MM.1S (cell line): ENCODE data around the gene DMAC2.

Experiments
- DNase-seq: peaks from one replicate; pipeline ENCODE4 v3.0.0-alpha.2; 2015
- H2AFZ ChIP-seq: fragments of 300-600 bp; sonication (generic); 2 replicates; pipeline ENCODE4 v1.6.0; 2016; ENCODE audit warnings: antibody characterized with exemption, low read length
- H3F3A ChIP-seq: fragments of 300-600 bp; sonication (generic); 2 replicates; pipeline ENCODE4 v1.6.1; 2016; ENCODE audit warnings: mild to moderate bottlenecking, antibody characterized with exemption, low read length, moderate library complexity, mixed read lengths; ENCODE audit not compliant: insufficient read depth
- H3K27ac ChIP-seq: fragments of 300-600 bp; sonication (generic); 2 replicates; pipeline ENCODE4 v1.5.1; 2016; ENCODE audit warnings: mild to moderate bottlenecking, low read length
- H3K27me3 ChIP-seq: fragments of 300-600 bp; sonication (generic); replicated peaks from 2 replicates; pipeline ENCODE4 v1.6.0; 2016; ENCODE audit warnings: low read length; ENCODE audit not compliant: insufficient read depth
- H3K36me3 ChIP-seq: fragments of 300-600 bp; sonication (generic); replicated peaks from 2 replicates; pipeline ENCODE4 v1.6.1; 2016; ENCODE audit warnings: mild to moderate bottlenecking, low read length, mixed read lengths; ENCODE audit not compliant: insufficient read depth
- H3K4me1 ChIP-seq: fragments of 300-600 bp; sonication (generic); 2 replicates; pipeline ENCODE4 v1.6.1; 2016; ENCODE audit warnings: low read length, mixed read lengths
- H3K4me2 ChIP-seq: fragments of 300-600 bp; sonication (generic); 2 replicates; pipeline ENCODE4 v1.6.0; 2016; ENCODE audit warnings: low read depth, low read length
- H3K4me3 ChIP-seq: fragments of 300-600 bp; sonication (generic); 2 replicates; pipeline ENCODE4 v1.5.1; 2016; ENCODE audit warnings: low read length, mixed read lengths
- H3K79me2 ChIP-seq: fragments of 300-600 bp; sonication (generic); 2 replicates; pipeline ENCODE4 v1.6.1; 2016; ENCODE audit warnings: mixed run types, low read length, mixed read lengths
- H3K9ac ChIP-seq: fragments of 300-600 bp; sonication (generic); 2 replicates; pipeline ENCODE4 v1.6.1; 2016; ENCODE audit warnings: low read length, mixed read lengths
- H3K9me2 ChIP-seq: fragments of 300-600 bp; sonication (generic); replicated peaks from 2 replicates; pipeline ENCODE4 v1.6.1; 2016; ENCODE audit warnings: mild to moderate bottlenecking, low read length, mixed read lengths; ENCODE audit not compliant: insufficient read depth
- H3K9me3 ChIP-seq: fragments of 300-600 bp; sonication (generic); replicated peaks from 2 replicates; pipeline ENCODE4 v1.6.1; 2016; ENCODE audit warnings: mild to moderate bottlenecking, low read length, mixed read lengths; ENCODE audit not compliant: insufficient read depth
- H4K20me1 ChIP-seq: fragments of 300-600 bp; sonication (generic); 2 replicates; pipeline ENCODE4 v1.6.1; 2016; ENCODE audit warnings: mild to moderate bottlenecking, low read length, moderate library complexity, mixed read lengths; ENCODE audit not compliant: insufficient read depth
- CTCF ChIP-seq: fragments of 300-600 bp; sonication (generic); IDR thresholded peaks from 2 replicates; pipeline ENCODE4 v1.5.1; 2016; ENCODE audit warnings: antibody characterized with exemption, low read length, mixed read lengths
- EZH2 ChIP-seq: fragments of 300-600 bp; sonication (generic); optimal IDR thresholded peaks from 2 replicates; pipeline ENCODE3; 2017; ENCODE audit warnings: low read depth, mild to moderate bottlenecking, antibody characterized with exemption, low read length, mixed read lengths
- EZH2phosphoT487 ChIP-seq: fragments of 300-600 bp; sonication (generic); IDR thresholded peaks from 2 replicates; pipeline ENCODE4 v1.6.1; 2018; ENCODE audit warnings: antibody characterized with exemption, low read length

The DMAC2 gene

GRCh38 chr19:41416194-41416674, 23.5 kb downstream of the DMAC2 start:
- no peaks in the 10 kb centered on the region for H3K4me1 ChIP-seq
- H2AFZ ChIP-seq, result no peak overlapping the region
- no peaks in the 10 kb centered on the region for H3K9me3 ChIP-seq
- no peaks in the 10 kb centered on the region for H3K79me2 ChIP-seq
- DNase-seq, result no peak
- no peak for TF ChIP-seq CTCF
- TF ChIP-seq EZH2, result no peak
- TF ChIP-seq EZH2phosphoT487, result no peak
- no peak overlapping the region for H3K27ac ChIP-seq
- no peak overlapping the region for H3K4me3 ChIP-seq
- H3K9ac ChIP-seq, result no peak overlapping the region
- H3K36me3 ChIP-seq, result no peaks in the 10 kb centered on the region
- H3K27me3 ChIP-seq, result no peaks in the 10 kb centered on the region
- H4K20me1 ChIP-seq, result no peaks in the 10 kb centered on the region
- H3K9me2 ChIP-seq, result no peaks in the 10 kb centered on the region
- no peak overlapping the region for H3K4me2 ChIP-seq
- no peaks in the 10 kb centered on the region for H3F3A ChIP-seq

- peaks cover 4% of the 10 kb centered on the region for H3K4me1 ChIP-seq
- no peak overlapping the region for H3K4me3 ChIP-seq
- H3K27me3 ChIP-seq, result no peaks in the 10 kb centered on the region
- no peak for DNase-seq
- no peak overlapping the region for H3K27ac ChIP-seq
- TF ChIP-seq CTCF (no peak), EZH2phosphoT487 (no peak), EZH2 (no peak)
- H3K9me3 ChIP-seq, result no peaks in the 10 kb centered on the region
- H3K9me2 ChIP-seq, result no peaks in the 10 kb centered on the region
- H4K20me1 ChIP-seq, result no peaks in the 10 kb centered on the region
- H3K79me2 ChIP-seq, result no peaks in the 10 kb centered on the region
- no peaks in the 10 kb centered on the region for H3F3A ChIP-seq
- H2AFZ ChIP-seq, result no peak overlapping the region
- no peak overlapping the region for H3K9ac ChIP-seq
- H3K36me3 ChIP-seq, result no peaks in the 10 kb centered on the region
- no peak overlapping the region for H3K4me2 ChIP-seq
Measured at GRCh38 chr19:41415154-41415571, 24.5 kb downstream of the DMAC2 start.

- Histone ChIP-seq H3K9me3 (no peaks in the 10 kb centered on the region), H2AFZ (no peak overlapping the region), H3F3A (no peaks in the 10 kb centered on the region), H3K9ac (no peak overlapping the region), H3K27ac (no peak overlapping the region), H3K4me3 (no peak overlapping the region), H4K20me1 (no peaks in the 10 kb centered on the region), H3K4me1 (peaks cover 10% of the 10 kb centered on the region), H3K79me2 (no peaks in the 10 kb centered on the region), H3K4me2 (no peak overlapping the region), H3K27me3 (no peaks in the 10 kb centered on the region), H3K9me2 (no peaks in the 10 kb centered on the region), H3K36me3 (no peaks in the 10 kb centered on the region)
- TF ChIP-seq EZH2 (no peak), CTCF (no peak), EZH2phosphoT487 (no peak)
- DNase-seq, result no peak
Measured at GRCh38 chr19:41414461-41414860, 25.3 kb downstream of the DMAC2 start.
